ENCODE results near the gene POLA2. TPM values are rescaled to one million over a fixed set of nuclear protein-coding genes. Genes with fewer than 3 reads are reported as not detected.

POLA2 gene
- total and polyA plus RNA-seq, 2 donors (not counting 3 experiments of a cell fraction or from before 2014, with no cell fraction given): 24.0 to 30.0 TPM

- peak; percentile 81 for FAIRE-seq
- H4K20me1 ChIP-seq (replicated peaks; ENCODE audit: control insufficient read depth, extremely low read depth, insufficient read depth, low read length): no peaks in the 10 kb centered on the region
- BruUV-seq (replicated peaks): TSS peak; percentile 51
These were observed 54.7 kb downstream of the POLA2 start for GRCh38 chr11:65316227-65317024.

More at GRCh38 chr11:65316227-65317024, 54.7 kb downstream of the POLA2 start:
- peak overlapping the region; percentile 65 for H3K4me2 ChIP-seq (ENCODE audit: insufficient read depth, low read length)
- CTCF ChIA-PET: interaction anchor here (0.7 to 9.0 kb wide), 14 partner anchors 9 to 112 kb away, joined by 3 to 625 read pairs (median 18); partner anchors contain the start of genes DPF2, POLA2 and TIGD3
- no peaks in the 10 kb centered on the region for H3K27me3 ChIP-seq (ENCODE audit: control insufficient read depth in 2 of 2, insufficient read depth in 2 of 2, low read length in 2 of 2)
- intact Hi-C loops (cut with micrococcal nuclease) (loop anchor here (2.0 to 5.0 kb wide), 2 partner anchors 114 to 198 kb away; no protein-coding TSS in a partner anchor), dilution Hi-C loops (cut with MboI; ENCODE audit: extremely low pct_ligation_motif_present, low sequenced_read_pairs) (no loop called here)
- POLR2A ChIA-PET: interaction anchor here (1.0 to 3.9 kb wide), 6 partner anchors 9 to 54 kb away, joined by 3 to 65 read pairs (median 4); no protein-coding TSS in a partner anchor
- TF ChIP-seq JUN (IDR thresholded peaks at IDR 0.05; ENCODE audit: borderline replicate concordance, insufficient read depth, insufficient read length, low read depth) (no peak), POLR2A (IDR thresholded peaks at IDR 0.05; ENCODE audit: low read depth, low read length) (no peak), FOS (IDR thresholded peaks at IDR 0.05; ENCODE audit: borderline replicate concordance, insufficient read depth, low read length) (no peak), MAX (IDR thresholded peaks at IDR 0.05; ENCODE audit: insufficient read depth, insufficient read length) (no peak), POLR2AphosphoS5 (IDR thresholded peaks at IDR 0.05; ENCODE audit: insufficient read depth, low read depth, low read length) (no peak), MYC (IDR thresholded peaks at IDR 0.05; ENCODE audit: low read depth, low read length) (no peak), EZH2 (IDR thresholded peaks at IDR 0.05; ENCODE audit: borderline replicate concordance, low read depth, low read length, severe bottlenecking) (no peak), GATA2 (IDR thresholded peaks at IDR 0.05; ENCODE audit: insufficient read depth, insufficient read length, low read depth, low read length) (no peak)
- TF ChIP-seq, protein P1, sequence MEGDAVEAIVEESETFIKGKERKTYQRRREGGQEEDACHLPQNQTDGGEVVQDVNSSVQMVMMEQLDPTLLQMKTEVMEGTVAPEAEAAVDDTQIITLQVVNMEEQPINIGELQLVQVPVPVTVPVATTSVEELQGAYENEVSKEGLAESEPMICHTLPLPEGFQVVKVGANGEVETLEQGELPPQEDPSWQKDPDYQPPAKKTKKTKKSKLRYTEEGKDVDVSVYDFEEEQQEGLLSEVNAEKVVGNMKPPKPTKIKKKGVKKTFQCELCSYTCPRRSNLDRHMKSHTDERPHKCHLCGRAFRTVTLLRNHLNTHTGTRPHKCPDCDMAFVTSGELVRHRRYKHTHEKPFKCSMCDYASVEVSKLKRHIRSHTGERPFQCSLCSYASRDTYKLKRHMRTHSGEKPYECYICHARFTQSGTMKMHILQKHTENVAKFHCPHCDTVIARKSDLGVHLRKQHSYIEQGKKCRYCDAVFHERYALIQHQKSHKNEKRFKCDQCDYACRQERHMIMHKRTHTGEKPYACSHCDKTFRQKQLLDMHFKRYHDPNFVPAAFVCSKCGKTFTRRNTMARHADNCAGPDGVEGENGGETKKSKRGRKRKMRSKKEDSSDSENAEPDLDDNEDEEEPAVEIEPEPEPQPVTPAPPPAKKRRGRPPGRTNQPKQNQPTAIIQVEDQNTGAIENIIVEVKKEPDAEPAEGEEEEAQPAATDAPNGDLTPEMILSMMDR (IDR thresholded peaks at IDR 0.05; ENCODE audit: extremely low read depth in 1 of 2, insufficient read depth in 1 of 2, low read depth in 1 of 2, low read length in 2 of 2): no peak
- peak; percentile 48 for DNase-seq (ENCODE audit: low read depth, low spot score)
- H3K9me3 ChIP-seq (replicated peaks; ENCODE audit: control insufficient read depth, insufficient read depth, low read length): no peaks in the 10 kb centered on the region
- H3K9me1 ChIP-seq (replicated peaks; ENCODE audit: control insufficient read depth, extremely low read depth, insufficient read depth, low read length): no peaks in the 10 kb centered on the region
- H3K79me2 ChIP-seq (ENCODE audit: control insufficient read depth, insufficient read depth, low read length): peaks cover 74% of the 10 kb centered on the region
- peaks cover 10 to 13% of the 10 kb centered on the region in 2 experiments for H3K36me3 ChIP-seq (ENCODE audit: control insufficient read depth in 2 of 2, extremely low read depth in 1 of 2, insufficient read depth in 2 of 2, low read length in 2 of 2)
- H2AFZ ChIP-seq (ENCODE audit: low read depth, low read length): no peak overlapping the region
- peak overlapping the region; percentile 73 for H3K9ac ChIP-seq (replicated peaks; ENCODE audit: extremely low read depth, insufficient read depth, low read length)
- H3K27ac ChIP-seq (ENCODE audit: insufficient read depth, low read depth, low read length): peak overlapping the region; percentile 84
- H3K4me3 ChIP-seq (replicated peaks in 1 of 3; ENCODE audit: insufficient read depth in 1 of 3, low read depth in 1 of 3, low read length in 3 of 3): peak overlapping the region; percentile 87 to 97 (median 90)
- peaks cover 31% of the 10 kb centered on the region for H3K4me1 ChIP-seq (ENCODE audit: control insufficient read depth, extremely low read depth, insufficient read depth, low read length)

Measured in endothelial cell of umbilical vein (primary cell).